GM20000 (cell line): ENCODE data around the gene ROM1.
"Not testable (repeated sequence)": the region's sequence is repeated elsewhere in the genome, so short reads cannot be mapped to it uniquely, and the experiment has no call there.

ENCODE experiments used
- DNase-seq: peaks from one replicate; pipeline ENCODE4 v3.0.0; 2012; ENCODE audit warnings: low spot score
- CTCF ChIP-seq: IDR thresholded peaks from 2 replicates; pipeline ENCODE4 v1.5.1; 2012; ENCODE audit warnings: mild to moderate bottlenecking, control low read depth; ENCODE audit errors: extremely low read depth, missing control alignments

The ROM1 gene

GRCh38 chr11:62612366-62613290 is at the start of gene ROM1, which contains the start of gene EML3:
Gene ROM1 (plus strand): TSS chr11:62613257. CDS start chr11:62613282, 25 bp downstream.
Gene EML3 (minus strand): TSS chr11:62612775. CDS start chr11:62612457, 318 bp downstream.
- TF ChIP-seq CTCF, result peak; percentile 82
- DNase-seq, result peak; percentile 96

- no peak for TF ChIP-seq CTCF
- DNase-seq, result no peak
These were observed 47.8 kb upstream of the ROM1 start for GRCh38 chr11:62565100-62565802.

- TF ChIP-seq CTCF, result no peak
- DNase-seq, result no peak
These were observed 46.8 kb upstream of the ROM1 start for GRCh38 chr11:62566247-62566646.

- DNase-seq, result no peak
- no peak for TF ChIP-seq CTCF
These were observed 45.9 kb upstream of the ROM1 start for GRCh38 chr11:62567018-62567633.

- TF ChIP-seq CTCF, result no peak
- DNase-seq, result no peak
These were observed 43.4 kb upstream of the ROM1 start for GRCh38 chr11:62569611-62570010.

GRCh38 chr11:62570903-62571302 is 42.2 kb upstream of the ROM1 start:
- DNase-seq, result not testable (repeated sequence)

GRCh38 chr11:62571493-62571892 is 41.6 kb upstream of the ROM1 start:
- not testable (repeated sequence) for DNase-seq

GRCh38 chr11:62572431-62572830 is 40.6 kb upstream of the ROM1 start:
- TF ChIP-seq CTCF, result no peak
- no peak for DNase-seq
